SW 1271 (cell line): ENCODE results near the gene KCNA2.
A peak's percentile ranks its signal among the peaks of the same experiment; 100 is the strongest.

ENCODE experiments used
- DNase-seq, 2 experiments: peaks; one replicate each; lab custom pipeline; 2025; lab: John Stamatoyannopoulos, UW

The KCNA2 gene

GRCh38 chr1:110605901-110606656 is at the start of gene KCNA2:
Gene KCNA2 (minus strand): TSS chr1:110606358. CDS start chr1:110604782, 1,576 bp downstream.
- DNase-seq = no peak

DNA sequence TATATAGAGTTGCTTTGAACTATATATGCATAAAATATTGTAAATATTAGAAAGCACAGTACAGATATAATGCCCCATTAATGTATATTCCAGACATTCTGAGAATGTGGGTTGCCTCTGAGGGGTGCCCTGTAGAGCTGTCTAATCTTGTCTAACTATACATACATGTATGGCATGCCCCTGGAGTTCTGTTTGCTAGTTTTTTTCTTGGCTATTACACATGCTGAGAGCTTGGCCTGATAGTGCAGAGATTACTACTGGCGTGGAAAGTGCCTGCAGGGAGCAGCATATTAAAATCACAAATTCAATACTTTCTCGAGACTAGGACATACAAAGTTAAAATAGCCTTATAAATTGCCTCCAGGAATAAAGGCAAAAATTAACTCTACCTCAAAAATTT is 44.5 kb upstream of the KCNA2 start:
- DNase-seq = no peak

- no peak for DNase-seq
Observed at GRCh38 chr1:110648417-110648816, 42.3 kb upstream of the KCNA2 start.

GRCh38 chr1:110647254-110647891 is 41.2 kb upstream of the KCNA2 start:
- DNase-seq = no peak

DNA sequence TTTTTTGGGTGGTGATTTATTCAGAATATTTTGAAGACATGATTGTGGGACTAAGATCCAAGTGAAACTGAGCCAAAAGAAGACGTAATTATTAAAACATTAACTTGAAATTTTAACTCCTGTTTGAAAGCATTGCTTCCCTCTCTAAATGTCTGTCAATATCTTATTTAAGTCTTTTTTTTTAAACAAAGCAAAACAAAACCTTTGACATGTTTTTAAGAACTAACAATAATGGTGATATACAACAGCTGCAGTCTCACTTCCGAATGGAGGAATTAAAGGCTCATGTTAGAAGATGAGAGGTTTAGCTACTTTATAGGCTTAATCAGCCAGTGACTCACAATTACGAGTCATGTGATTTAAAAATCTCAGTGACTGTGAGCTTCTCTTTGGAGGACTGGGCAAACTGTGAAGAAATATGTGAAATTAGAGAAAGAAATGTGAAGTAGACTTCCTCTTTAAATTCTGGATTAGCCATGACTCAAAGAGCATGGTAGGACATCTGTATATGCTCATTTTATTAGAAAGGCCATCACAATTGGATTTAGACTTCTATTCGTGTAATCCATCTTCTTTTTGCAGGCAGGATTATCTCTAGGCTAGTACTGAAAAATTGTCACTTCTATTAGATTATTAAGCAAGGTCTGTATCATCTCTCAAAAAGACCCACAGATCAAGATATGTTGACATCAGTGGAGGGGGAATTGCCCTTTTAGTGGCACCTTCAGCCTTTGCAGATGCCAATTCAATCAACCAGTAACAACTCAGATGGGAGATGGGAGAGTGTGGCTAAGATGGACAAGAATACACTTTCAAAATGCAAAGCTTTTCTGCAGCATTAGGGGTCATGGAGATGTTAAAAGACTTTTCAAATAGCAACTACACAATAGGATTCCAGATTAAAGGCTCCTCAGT is 39.9 kb upstream of the KCNA2 start:
- no peak for DNase-seq

DNA sequence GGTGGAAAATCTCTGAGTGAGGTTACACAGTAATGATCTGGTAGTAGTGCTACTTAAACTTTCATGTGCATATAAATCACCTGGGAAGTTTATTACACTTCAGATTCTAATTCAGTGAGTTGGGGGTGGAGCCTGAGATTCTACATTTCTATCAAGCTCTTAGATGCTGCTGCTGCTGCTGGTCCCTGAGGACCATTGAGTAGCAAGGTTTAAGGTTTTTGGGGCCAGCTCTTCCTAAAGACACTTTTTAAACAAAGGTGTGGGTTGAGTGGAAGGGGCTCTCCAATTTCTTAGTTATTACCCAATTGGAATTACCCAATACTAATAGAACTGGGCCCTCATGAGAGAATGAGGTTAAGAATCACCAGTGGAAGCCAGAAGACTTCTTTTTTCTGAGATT is 39.1 kb upstream of the KCNA2 start:
- DNase-seq = no peak

DNA sequence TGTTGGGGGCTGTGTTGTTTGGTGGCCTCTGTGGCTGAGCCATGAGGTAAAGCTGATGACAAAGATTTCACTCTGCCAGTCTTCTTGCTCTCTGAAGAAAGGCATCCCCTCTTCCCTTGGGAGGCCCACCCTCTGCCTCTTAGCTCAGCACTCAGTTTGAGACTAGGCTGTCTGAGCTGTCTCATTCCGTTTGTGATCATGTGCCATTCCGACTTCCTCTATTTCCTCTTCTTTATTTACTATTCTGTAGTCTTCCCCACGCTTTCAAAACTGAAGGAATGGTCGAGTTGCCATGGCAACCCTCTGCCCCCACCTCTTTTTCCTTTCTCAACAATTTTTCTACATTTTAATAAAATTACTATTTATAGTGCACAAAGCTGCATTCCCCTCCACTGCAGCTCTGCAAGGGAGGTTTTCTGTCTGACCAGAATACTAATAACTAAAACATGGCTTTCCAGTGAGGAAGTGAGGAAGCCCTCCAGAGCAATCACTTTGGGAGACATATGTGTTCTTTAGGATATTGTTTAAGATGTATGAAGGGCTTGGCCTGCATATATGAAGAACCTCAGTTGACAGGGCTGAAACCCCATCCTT is 37.8 kb upstream of the KCNA2 start:
- no peak for DNase-seq

DNA sequence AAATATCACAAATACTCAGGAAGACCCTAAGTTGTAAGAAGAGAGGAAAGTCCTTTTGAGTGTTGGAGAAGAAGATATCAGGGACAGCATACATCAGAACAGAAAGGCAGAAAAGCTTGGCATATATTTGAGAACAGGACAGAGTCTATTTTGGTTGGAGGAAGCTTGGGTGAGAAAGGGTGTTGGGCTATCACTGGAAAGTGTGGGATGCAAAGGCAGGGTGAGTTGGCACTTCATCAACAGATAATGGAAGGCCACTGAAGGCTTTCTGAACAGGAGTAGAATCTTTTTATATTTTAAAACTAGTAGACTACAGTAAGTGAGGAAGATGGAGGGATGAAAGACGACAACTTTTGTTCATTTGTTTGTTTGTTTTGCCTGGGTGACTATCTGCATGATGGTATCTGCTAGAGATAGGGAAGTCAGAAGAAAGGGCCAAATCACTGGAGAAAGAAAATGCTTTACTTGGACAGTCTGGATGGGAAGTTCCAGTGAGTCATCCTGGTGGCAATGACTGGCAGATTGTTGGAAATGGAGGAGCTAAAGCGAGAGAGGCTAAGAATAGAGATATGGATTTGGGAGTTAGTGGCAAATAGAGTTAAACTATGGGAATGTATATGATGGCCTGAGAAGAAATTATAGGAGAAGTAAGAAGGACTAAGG is 33.7 kb upstream of the KCNA2 start:
- no peak for DNase-seq

GRCh38 chr1:110638556-110638955 is 32.4 kb upstream of the KCNA2 start:
- no peak for DNase-seq

DNA sequence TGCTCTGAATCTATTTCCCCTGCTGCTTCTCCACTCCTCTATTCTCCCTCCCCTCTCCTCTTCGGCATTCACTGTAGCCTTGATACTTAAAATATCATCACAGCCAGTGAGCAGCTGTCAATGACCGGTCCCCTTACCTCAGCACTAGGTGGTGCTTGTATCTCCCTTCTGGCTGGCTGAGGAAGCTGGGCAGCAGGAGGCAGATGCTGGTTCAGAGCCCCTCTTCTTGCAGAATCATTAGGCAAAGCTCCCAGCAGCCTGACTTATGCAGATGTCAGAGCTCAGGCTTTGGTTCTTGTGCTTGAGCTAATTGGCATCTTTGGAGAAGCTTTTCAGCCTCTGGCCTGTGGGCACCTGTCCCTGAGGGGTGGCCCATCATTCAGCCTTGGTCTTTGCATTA is 31.9 kb upstream of the KCNA2 start:
- DNase-seq = no peak

GRCh38 chr1:110637475-110637874 is 31.3 kb upstream of the KCNA2 start:
- no peak for DNase-seq

DNA sequence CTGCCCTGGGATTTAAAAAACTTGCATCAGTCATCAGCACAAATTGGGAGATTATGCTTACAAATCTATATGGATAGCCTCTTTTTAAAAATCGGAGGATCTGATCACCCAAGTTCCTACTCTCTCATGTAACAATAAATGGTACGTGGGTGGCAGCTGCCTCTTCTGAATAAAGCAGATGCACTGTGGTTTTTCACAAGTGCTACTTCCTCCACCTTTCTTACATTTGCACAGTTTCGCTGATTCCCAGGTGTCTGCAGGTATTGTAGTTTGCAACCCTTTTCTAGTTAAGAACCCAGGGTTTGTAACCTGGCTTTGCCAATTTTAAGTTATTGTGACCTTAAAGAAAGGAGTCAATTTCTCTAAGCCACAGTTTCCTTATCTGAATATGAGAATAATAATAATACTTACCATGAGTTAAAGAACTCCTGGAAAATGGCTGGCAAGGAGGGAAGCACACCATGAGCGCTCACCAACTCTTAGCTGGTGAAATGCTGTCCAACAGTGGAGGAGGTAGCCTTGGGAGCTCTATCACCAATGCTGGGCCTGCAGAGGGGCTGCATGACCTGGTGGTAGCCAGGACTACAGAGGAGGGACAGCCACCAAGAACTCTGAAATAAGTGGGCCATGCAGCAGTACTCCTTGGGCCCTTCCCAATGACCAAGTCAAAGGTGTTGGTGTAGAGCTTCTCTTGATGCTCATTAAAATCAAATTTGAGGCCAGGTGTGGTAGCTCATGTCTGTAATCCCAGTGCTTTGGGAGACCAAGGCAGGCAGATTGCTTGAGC is 30.2 kb upstream of the KCNA2 start:
- no peak for DNase-seq

DNA sequence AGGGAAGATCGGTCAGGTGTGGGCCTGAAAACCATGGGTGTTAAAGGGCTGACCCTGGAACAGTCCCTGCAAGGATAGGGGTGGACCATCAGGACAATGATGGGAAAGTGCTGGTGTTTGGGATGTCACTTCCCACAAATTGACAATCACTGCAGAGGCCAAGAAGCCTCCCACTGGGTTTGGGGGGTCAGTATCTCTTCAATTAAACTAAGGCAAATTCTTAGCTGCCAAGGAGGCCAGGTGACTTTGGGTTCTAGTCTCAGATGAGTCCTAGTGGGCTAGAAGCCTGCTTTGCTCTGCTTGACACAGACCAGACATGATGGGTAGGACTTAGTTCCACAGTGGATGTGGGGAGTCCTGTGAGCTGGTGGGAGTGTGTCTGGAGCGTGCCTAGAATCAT is 29.3 kb upstream of the KCNA2 start:
- no peak for DNase-seq

GRCh38 chr1:110634455-110635311 is 28.5 kb upstream of the KCNA2 start:
- DNase-seq = peak in 1 of 2 experiments; percentile 16

- DNase-seq = no peak
Observed at GRCh38 chr1:110634086-110634454, 27.9 kb upstream of the KCNA2 start.

- DNase-seq = no peak
Observed at GRCh38 chr1:110633646-110634030, 27.5 kb upstream of the KCNA2 start.

DNA sequence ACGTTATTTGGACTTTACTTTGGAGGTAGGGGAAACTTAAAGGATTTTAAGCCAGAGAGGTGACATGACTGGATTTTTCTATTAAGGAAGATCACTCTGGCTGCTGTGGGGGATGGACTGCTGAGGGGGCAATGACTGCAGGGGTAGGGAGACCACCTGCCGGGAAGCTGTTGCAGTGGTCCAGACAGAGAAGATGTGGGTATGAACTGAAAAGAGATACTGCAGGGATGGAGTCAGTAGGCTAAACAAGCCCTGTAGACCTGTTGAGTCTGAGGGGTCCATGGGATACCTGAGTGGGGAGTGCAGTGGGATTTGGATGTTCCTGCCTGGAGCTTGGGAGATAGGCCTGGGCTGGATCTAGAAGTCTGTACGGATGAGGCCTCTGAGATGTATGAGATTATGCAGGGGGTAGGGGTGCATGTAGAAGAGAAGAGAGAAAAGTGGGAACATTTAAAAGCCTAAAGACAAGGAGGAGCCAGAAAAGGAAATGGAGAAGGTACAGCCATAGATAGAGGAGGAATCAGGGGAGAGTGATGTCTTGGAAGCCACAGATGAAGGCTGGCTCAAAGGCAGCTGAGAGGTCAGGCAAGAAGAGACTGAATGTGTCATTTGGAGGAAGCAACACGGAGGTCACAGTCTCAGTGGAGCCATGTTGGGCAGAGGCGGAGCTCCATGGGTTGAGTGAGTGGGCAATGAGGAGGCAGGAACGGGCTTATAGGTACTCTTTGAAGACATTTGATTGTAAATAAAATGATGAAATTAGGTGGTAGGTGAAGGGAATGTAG is 25.9 kb upstream of the KCNA2 start:
- DNase-seq = no peak

- DNase-seq = peak; percentile 34 to 35
Observed at GRCh38 chr1:110630839-110631663, 24.9 kb upstream of the KCNA2 start.
